Measurements from ENCODE around the gene CD300LG.

GRCh38 chr17:43882761-43883415, 35.9 kb downstream of the CD300LG start:
- TF ChIP-seq CTCF (conservative IDR thresholded peaks at IDR 0.05 in 1 of 2, IDR thresholded peaks at IDR 0.05 in 1 of 2; ENCODE audit: low read depth in 1 of 2, low read length in 2 of 2) (no peak), EZH2 (IDR thresholded peaks at IDR 0.05; ENCODE audit: low read length, missing control alignments) (no peak)

Data from fibroblast of lung (primary cell).